ENCODE data around the gene PLXDC2. TPM values are rescaled to one million over a fixed set of nuclear protein-coding genes. Genes with fewer than 3 reads are reported as not detected.

The PLXDC2 gene
- total RNA-seq, 6 donors from 2014 or later, result 39.0 to 129 (median 68.0) TPM

- no peak overlapping the region for H3K27ac ChIP-seq
- WGBS, 2 donors, result 64 to 70% methylated on average over 2 of the region's 2 CpGs
- TF ChIP-seq POLR2AphosphoS5 (IDR thresholded peaks at IDR 0.05), result no peak
- no peak for TF ChIP-seq CTCF (IDR thresholded peaks at IDR 0.05)
- TF ChIP-seq POLR2A (IDR thresholded peaks at IDR 0.05), result no peak
- TF ChIP-seq EP300 (IDR thresholded peaks at IDR 0.05), result no peak
- H3K4me3 ChIP-seq, result no peak overlapping the region
- no peaks in the 10 kb centered on the region for H3K36me3 ChIP-seq
- no peaks in the 10 kb centered on the region for H3K27me3 ChIP-seq
- DNase-seq (no peak), ATAC-seq (ENCODE audit: low FRiP score in 2 of 2) (no peak)
- no peaks in the 10 kb centered on the region for H3K9me3 ChIP-seq
- no peaks in the 10 kb centered on the region for H3K4me1 ChIP-seq
Observed at GRCh38 chr10:20272608-20273007, 456.4 kb downstream of the PLXDC2 start.

GRCh38 chr10:20274571-20274970 is 458.3 kb downstream of the PLXDC2 start:
- no peaks in the 10 kb centered on the region for H3K9me3 ChIP-seq
- TF ChIP-seq EP300 (IDR thresholded peaks at IDR 0.05), result no peak
- TF ChIP-seq POLR2A (IDR thresholded peaks at IDR 0.05), result no peak
- TF ChIP-seq CTCF (IDR thresholded peaks at IDR 0.05), result no peak
- no peak for TF ChIP-seq POLR2AphosphoS5 (IDR thresholded peaks at IDR 0.05)
- peaks cover 0 to 3% (median under 1%) of the 10 kb centered on the region in 4 donors for H3K36me3 ChIP-seq
- no peak overlapping the region for H3K4me3 ChIP-seq
- WGBS, 2 donors, result 62 to 68% methylated on average over 3 of the region's 3 CpGs
- H3K4me1 ChIP-seq, result no peaks in the 10 kb centered on the region
- ATAC-seq (ENCODE audit: low FRiP score in 2 of 2) (no peak), DNase-seq (no peak)
- H3K27me3 ChIP-seq, result no peaks in the 10 kb centered on the region
- no peak overlapping the region for H3K27ac ChIP-seq

- Histone ChIP-seq H3K36me3 (peaks cover 0 to 8% (median 3%) of the 10 kb centered on the region in 4 donors), H3K4me1 (no peaks in the 10 kb centered on the region), H3K27ac (no peak overlapping the region), H3K9me3 (no peaks in the 10 kb centered on the region), H3K27me3 (no peaks in the 10 kb centered on the region), H3K4me3 (no peak overlapping the region)
- DNase-seq (no peak), ATAC-seq (ENCODE audit: low FRiP score in 2 of 2) (no peak)
- no peak for TF ChIP-seq CTCF (IDR thresholded peaks at IDR 0.05)
- 81 to 82% methylated on average over 6 of the region's 6 CpGs for WGBS, 2 donors
Observed at GRCh38 chr10:20276127-20276979, 460.1 kb downstream of the PLXDC2 start.

- H3K4me1 ChIP-seq, result no peaks in the 10 kb centered on the region
- no peaks in the 10 kb centered on the region for H3K27me3 ChIP-seq
- WGBS, 2 donors, result 47 to 50% methylated on average over 3 of the region's 3 CpGs
- peaks cover 0 to 8% (median 3%) of the 10 kb centered on the region in 4 donors for H3K36me3 ChIP-seq
- no peak overlapping the region for H3K4me3 ChIP-seq
- no peak for ATAC-seq (ENCODE audit: low FRiP score in 2 of 2)
- H3K9me3 ChIP-seq, result no peaks in the 10 kb centered on the region
- H3K27ac ChIP-seq, result no peak overlapping the region
- TF ChIP-seq CTCF (IDR thresholded peaks at IDR 0.05) (no peak), POLR2AphosphoS5 (IDR thresholded peaks at IDR 0.05) (no peak), POLR2A (IDR thresholded peaks at IDR 0.05) (no peak), EP300 (IDR thresholded peaks at IDR 0.05) (no peak)
- no peak for DNase-seq
Observed at GRCh38 chr10:20277820-20278219, 461.6 kb downstream of the PLXDC2 start.

GRCh38 chr10:20281579-20281978 is 465.3 kb downstream of the PLXDC2 start:
- 71 to 74% methylated on average over 1 of the region's 1 CpG for WGBS, 2 donors
- no peak for DNase-seq
- Histone ChIP-seq H3K9me3 (no peaks in the 10 kb centered on the region), H3K36me3 (peaks cover 0 to 8% (median 3%) of the 10 kb centered on the region in 4 donors), H3K27me3 (no peaks in the 10 kb centered on the region), H3K4me1 (no peaks in the 10 kb centered on the region), H3K4me3 (no peak overlapping the region), H3K27ac (no peak overlapping the region)
- no peak for TF ChIP-seq EP300 (IDR thresholded peaks at IDR 0.05)
- TF ChIP-seq POLR2A (IDR thresholded peaks at IDR 0.05), result no peak
- no peak for TF ChIP-seq CTCF (IDR thresholded peaks at IDR 0.05)
- ATAC-seq (ENCODE audit: low FRiP score in 2 of 2), result no peak
